ENCODE measurements around the gene GPR65.

The GPR65 gene, protein sequence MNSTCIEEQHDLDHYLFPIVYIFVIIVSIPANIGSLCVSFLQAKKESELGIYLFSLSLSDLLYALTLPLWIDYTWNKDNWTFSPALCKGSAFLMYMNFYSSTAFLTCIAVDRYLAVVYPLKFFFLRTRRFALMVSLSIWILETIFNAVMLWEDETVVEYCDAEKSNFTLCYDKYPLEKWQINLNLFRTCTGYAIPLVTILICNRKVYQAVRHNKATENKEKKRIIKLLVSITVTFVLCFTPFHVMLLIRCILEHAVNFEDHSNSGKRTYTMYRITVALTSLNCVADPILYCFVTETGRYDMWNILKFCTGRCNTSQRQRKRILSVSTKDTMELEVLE

DNA sequence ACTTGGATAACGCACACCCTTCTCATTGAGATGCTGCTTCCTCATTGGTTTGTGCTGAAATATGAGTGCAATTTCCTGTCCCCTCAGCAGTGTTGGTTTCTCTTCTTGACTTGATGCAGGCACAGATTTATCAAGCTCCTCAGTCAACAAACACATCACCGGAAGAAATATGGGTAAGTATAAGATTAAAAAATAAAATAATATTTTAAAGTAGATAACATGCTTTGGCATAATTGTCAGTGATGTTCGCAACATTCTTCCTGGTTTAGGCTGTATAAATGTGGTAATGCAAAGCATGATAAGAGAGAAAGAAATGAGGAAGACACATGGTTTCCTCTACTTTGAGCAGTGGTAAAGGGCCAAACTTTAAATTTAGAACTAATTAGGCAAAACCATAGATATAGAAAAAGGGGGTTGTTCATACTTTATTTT lies at the start of gene GPR65:
Gene GPR65 (plus strand): TSS at position 86 of the 432 bp plus-strand sequence. CDS start 5,713 bp downstream, outside the sequence.
- no peak for TF ChIP-seq JUND (IDR thresholded peaks at IDR 0.05; ENCODE audit: low read depth)
- in situ Hi-C loops (cut with HindIII; ENCODE audit: low pct_unique_long_range_greater_than_20kb, low sequenced_read_pairs): no loop called here
- no peak for DNase-seq (ENCODE audit: low read depth in 1 of 2, low spot score in 1 of 2)

- no peak for DNase-seq (ENCODE audit: low read depth in 1 of 2, low spot score in 1 of 2)
- no peak for TF ChIP-seq JUND (IDR thresholded peaks at IDR 0.05; ENCODE audit: low read depth)
- in situ Hi-C loops (cut with HindIII; ENCODE audit: low pct_unique_long_range_greater_than_20kb, low sequenced_read_pairs): no loop called here
These were observed 49.4 kb upstream of the GPR65 start for GRCh38 chr14:87955501-87955900.

DNA sequence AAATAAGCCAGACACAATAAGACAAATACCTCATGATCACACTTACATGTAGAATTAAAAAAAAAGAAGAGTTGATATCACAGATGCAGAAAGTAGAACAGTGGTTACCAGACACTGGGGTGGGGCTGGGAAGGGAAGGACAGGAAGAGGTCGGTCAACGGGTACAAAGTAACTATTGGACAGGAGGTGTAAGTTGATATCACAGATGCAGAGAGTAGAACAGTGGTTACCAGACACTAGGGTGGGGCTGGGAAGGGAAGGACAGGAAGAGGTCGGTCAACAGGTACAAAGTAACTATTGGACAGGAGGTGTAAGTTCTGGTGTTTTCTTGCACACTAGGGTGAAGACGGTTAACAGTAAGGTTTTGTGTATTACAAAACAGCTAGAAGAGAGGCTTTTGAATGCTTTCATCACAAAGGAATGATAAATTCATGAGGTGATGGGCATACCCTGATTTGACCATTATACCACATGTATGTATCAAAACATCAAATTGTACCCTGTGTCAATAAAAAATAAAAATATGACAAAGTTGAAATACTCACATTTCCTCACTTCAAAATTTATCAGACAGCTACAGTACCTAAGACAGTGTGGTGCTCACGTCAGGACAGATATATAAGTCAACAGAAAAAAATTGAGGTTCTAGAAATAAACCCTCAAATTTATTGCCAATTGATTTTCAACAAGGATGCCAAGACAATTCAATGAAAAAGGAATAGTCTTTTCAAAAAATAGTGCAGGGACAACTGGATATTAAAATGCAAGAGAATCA lies 44.7 kb upstream of the GPR65 start:
- DNase-seq (ENCODE audit: low read depth in 1 of 2, low spot score in 1 of 2): no peak
- in situ Hi-C loops (cut with HindIII; ENCODE audit: low pct_unique_long_range_greater_than_20kb, low sequenced_read_pairs): no loop called here
- no peak for TF ChIP-seq JUND (IDR thresholded peaks at IDR 0.05; ENCODE audit: low read depth)

DNA sequence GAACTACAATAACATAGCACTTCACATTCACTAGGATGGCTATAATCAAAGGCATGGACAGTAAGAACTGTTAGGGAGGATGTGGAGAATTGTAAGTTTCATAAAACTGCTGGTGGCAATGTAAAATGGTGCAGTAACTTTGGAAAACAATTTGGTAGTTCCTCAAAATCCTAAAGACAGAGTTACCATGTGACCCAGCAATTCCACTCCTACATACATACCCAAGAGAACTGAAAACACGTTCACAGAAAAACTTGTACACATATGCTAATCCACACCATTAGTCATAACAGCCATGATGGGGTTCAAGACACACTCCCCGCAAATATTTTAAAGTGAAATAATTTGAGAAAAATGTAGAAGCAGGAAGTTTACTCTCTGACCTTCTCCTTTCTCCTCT lies 43.7 kb upstream of the GPR65 start:
- no peak for TF ChIP-seq JUND (IDR thresholded peaks at IDR 0.05; ENCODE audit: low read depth)
- in situ Hi-C loops (cut with HindIII; ENCODE audit: low pct_unique_long_range_greater_than_20kb, low sequenced_read_pairs): no loop called here

DNA sequence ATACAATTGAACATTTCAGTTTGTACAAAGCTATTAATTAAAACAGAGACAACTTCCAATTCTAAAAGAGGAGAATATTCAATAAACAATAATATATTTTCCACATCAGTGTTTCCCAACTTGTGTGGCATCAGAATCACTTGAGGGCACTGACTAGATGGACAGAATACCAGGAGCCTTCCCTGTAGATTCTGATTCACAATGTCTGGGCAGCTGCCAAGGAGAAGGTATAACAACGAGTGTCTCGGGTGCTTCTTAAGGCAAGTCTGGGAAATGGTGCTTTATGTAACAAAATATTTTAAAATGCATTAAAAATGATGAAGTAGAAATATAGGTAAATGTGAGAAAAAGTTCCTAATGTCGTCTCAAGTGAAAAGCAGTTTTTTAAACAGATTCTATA lies 38.1 kb upstream of the GPR65 start:
- TF ChIP-seq JUND (IDR thresholded peaks at IDR 0.05; ENCODE audit: low read depth): no peak
- DNase-seq (ENCODE audit: low read depth in 1 of 2, low spot score in 1 of 2): no peak
- in situ Hi-C loops (cut with HindIII; ENCODE audit: low pct_unique_long_range_greater_than_20kb, low sequenced_read_pairs): no loop called here

More for the DNA sequence above, 43.7 kb upstream of the GPR65 start:
- DNase-seq (ENCODE audit: low read depth in 1 of 2, low spot score in 1 of 2): no peak

- in situ Hi-C loops (cut with HindIII; ENCODE audit: low pct_unique_long_range_greater_than_20kb, low sequenced_read_pairs): no loop called here
- TF ChIP-seq JUND (IDR thresholded peaks at IDR 0.05; ENCODE audit: low read depth): no peak
- DNase-seq (ENCODE audit: low read depth in 1 of 2, low spot score in 1 of 2): no peak
These were observed 37.4 kb upstream of the GPR65 start for GRCh38 chr14:87967496-87967895.

- in situ Hi-C loops (cut with HindIII; ENCODE audit: low pct_unique_long_range_greater_than_20kb, low sequenced_read_pairs): no loop called here
- no peak for TF ChIP-seq JUND (IDR thresholded peaks at IDR 0.05; ENCODE audit: low read depth)
- DNase-seq (ENCODE audit: low read depth in 1 of 2, low spot score in 1 of 2): no peak
These were observed 33.9 kb upstream of the GPR65 start for GRCh38 chr14:87971010-87971409.

DNA sequence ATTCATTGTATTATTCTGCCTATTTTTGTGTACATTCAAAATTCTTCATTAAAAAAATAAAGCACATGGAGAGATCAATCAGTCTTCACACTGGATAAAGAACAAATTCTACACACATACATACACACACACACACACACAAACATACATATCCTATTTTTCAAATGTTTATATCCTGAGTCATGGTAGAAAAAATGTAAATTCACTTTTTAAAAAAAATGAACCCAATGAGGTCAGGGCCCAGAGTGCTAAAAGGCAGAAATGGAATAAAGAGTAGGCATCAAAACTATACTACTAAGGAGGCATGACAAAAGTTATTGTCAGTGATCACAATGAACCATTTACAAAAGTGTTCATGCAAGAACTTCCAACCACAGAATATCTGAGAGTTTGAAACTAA lies 29.3 kb upstream of the GPR65 start:
- in situ Hi-C loops (cut with HindIII; ENCODE audit: low pct_unique_long_range_greater_than_20kb, low sequenced_read_pairs): no loop called here
- no peak for TF ChIP-seq JUND (IDR thresholded peaks at IDR 0.05; ENCODE audit: low read depth)
- no peak for DNase-seq (ENCODE audit: low read depth in 1 of 2, low spot score in 1 of 2)

- in situ Hi-C loops (cut with HindIII; ENCODE audit: low pct_unique_long_range_greater_than_20kb, low sequenced_read_pairs): no loop called here
- no peak for TF ChIP-seq JUND (IDR thresholded peaks at IDR 0.05; ENCODE audit: low read depth)
- DNase-seq (ENCODE audit: low read depth in 1 of 2, low spot score in 1 of 2): no peak
These were observed 25.2 kb upstream of the GPR65 start for GRCh38 chr14:87979689-87980088.

- TF ChIP-seq JUND (IDR thresholded peaks at IDR 0.05; ENCODE audit: low read depth): no peak
- no peak for DNase-seq (ENCODE audit: low read depth in 1 of 2, low spot score in 1 of 2)
These were observed 15.5 kb upstream of the GPR65 start for GRCh38 chr14:87989221-87989955.

DNA sequence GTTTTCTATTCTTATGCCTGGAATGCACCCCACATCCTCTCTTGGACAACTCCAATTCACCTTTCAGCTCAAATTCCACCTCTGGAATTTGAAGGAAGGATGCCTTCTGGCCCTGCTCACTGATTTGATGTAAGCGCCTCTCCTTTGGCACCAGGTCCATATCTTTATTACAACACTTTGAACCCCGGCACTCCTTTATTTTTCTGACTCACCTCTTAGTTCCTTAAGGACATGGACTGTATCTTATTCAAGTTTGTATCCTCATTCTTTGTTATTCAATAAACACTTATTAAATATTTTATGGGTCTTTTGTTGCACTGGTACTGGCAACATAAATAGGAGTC lies 15.0 kb upstream of the GPR65 start:
- DNase-seq (ENCODE audit: low read depth in 1 of 2, low spot score in 1 of 2): no peak
- TF ChIP-seq JUND (IDR thresholded peaks at IDR 0.05; ENCODE audit: low read depth): no peak
- in situ Hi-C loops (cut with HindIII; ENCODE audit: low pct_unique_long_range_greater_than_20kb, low sequenced_read_pairs): no loop called here

More at GRCh38 chr14:87989221-87989955, 15.5 kb upstream of the GPR65 start:
- in situ Hi-C loops (cut with HindIII; ENCODE audit: low pct_unique_long_range_greater_than_20kb, low sequenced_read_pairs): no loop called here

DNA sequence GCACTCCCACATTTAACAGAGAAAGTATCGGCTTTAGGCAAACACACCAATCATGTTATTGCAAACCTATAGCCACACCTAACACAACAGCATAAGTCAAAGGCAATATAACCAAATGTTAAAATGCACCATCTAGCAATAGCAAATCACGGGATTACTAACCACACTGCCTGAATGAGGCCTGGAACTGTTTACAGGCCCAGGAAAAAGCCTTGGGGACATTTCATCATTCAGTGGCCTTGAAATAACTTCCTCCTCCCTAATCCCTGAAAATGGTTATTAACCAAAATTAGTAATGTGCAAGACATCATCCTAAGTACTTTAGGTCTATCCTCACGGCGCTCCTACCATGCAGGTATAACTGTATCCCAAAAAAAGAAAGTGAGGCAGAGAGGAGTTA lies 14.3 kb upstream of the GPR65 start:
- in situ Hi-C loops (cut with HindIII; ENCODE audit: low pct_unique_long_range_greater_than_20kb, low sequenced_read_pairs): no loop called here
- TF ChIP-seq JUND (IDR thresholded peaks at IDR 0.05; ENCODE audit: low read depth): no peak
- no peak for DNase-seq (ENCODE audit: low read depth in 1 of 2, low spot score in 1 of 2)

- no peak for DNase-seq (ENCODE audit: low read depth in 1 of 2, low spot score in 1 of 2)
- in situ Hi-C loops (cut with HindIII; ENCODE audit: low pct_unique_long_range_greater_than_20kb, low sequenced_read_pairs): no loop called here
- TF ChIP-seq JUND (IDR thresholded peaks at IDR 0.05; ENCODE audit: low read depth): no peak
These were observed 12.6 kb upstream of the GPR65 start for GRCh38 chr14:87992346-87992717.
